BJ (cell line): Measurements from ENCODE around the gene CUL7. TPM values are rescaled to one million over a fixed set of nuclear protein-coding genes. Genes with fewer than 3 reads are reported as not detected.
"Not testable (repeated sequence)": the region's sequence is repeated elsewhere in the genome, so short reads cannot be mapped to it uniquely, and the experiment has no call there.

Source experiments
- CTCF ChIA-PET: fragments of 350-600 bp; formaldehyde crosslinking; extraction: SDS; loops from one replicate; lab custom pipeline; 2021; ENCODE audit warnings: antibody characterized with exemption, inconsistent platforms; lab: Yijun Ruan, JAX
- POLR2A ChIA-PET: fragments of 300-600 bp; sonication (Branson Sonifier 250); formaldehyde crosslinking; extraction: SDS; loops from one replicate; lab custom pipeline; 2021; ENCODE audit warnings: antibody characterized with exemption; lab: Charles Lee
- DNase-seq: peaks from one replicate; pipeline ENCODE4 v3.0.0-alpha.2; 2011; ENCODE audit warnings: low read depth
- H3K27me3 ChIP-seq: 2 replicates; pipeline ENCODE4 v1.6.0; 2011; ENCODE audit warnings: low read length; ENCODE audit not compliant: control insufficient read depth, insufficient read depth
- H3K36me3 ChIP-seq: 2 replicates; pipeline ENCODE4 v1.5.1; 2011; ENCODE audit warnings: low read length; ENCODE audit not compliant: control insufficient read depth, insufficient read depth
- H3K4me3 ChIP-seq: 2 replicates; pipeline ENCODE4 v1.5.1; 2011; ENCODE audit warnings: low read depth, mild to moderate bottlenecking, control low read depth, low read length
- polyA plus RNA-seq: library from polyadenylated mRNA; depleted of rRNA; stranded (reverse); fragments of >200 nt; gene quantifications from 2 replicates; pipeline ENCODE4 v1.2.3, GENCODE V29; 2011
- TF ChIP-seq, protein P1 (sequence below): IDR thresholded peaks from 2 replicates; pipeline ENCODE4 v1.5.1; 2011; ENCODE audit warnings: low read depth, mild to moderate bottlenecking, control low read depth, inconsistent platforms, low read length, moderate library complexity; ENCODE audit not compliant: insufficient read depth

CUL7 gene
- polyA plus RNA-seq, 1 experiment: 50.7 TPM

DNA sequence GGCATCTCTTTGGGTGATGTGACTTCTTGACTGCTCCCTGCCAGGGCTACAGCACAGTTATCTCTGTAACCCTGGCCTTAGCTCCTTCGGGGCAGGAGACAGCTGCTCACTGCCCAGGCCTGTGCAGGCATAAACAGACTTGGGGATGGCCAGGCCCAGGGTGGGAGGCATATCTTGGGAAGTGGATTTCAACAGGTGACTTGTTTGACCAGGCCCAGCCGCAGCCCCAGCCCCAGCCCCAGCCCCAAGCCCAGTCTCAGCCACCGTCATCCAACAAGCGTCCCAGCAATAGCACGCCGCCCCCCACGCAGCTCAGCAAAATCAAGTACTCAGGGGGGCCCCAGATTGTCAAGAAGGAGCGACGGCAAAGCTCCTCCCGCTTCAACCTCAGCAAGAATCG lies 47.4 kb downstream of the CUL7 start:
- H3K36me3 ChIP-seq: peaks cover 10% of the 10 kb centered on the region
- H3K4me3 ChIP-seq: no peak overlapping the region
- POLR2A ChIA-PET: no interaction called here
- no peak for DNase-seq
- TF ChIP-seq, protein P1, sequence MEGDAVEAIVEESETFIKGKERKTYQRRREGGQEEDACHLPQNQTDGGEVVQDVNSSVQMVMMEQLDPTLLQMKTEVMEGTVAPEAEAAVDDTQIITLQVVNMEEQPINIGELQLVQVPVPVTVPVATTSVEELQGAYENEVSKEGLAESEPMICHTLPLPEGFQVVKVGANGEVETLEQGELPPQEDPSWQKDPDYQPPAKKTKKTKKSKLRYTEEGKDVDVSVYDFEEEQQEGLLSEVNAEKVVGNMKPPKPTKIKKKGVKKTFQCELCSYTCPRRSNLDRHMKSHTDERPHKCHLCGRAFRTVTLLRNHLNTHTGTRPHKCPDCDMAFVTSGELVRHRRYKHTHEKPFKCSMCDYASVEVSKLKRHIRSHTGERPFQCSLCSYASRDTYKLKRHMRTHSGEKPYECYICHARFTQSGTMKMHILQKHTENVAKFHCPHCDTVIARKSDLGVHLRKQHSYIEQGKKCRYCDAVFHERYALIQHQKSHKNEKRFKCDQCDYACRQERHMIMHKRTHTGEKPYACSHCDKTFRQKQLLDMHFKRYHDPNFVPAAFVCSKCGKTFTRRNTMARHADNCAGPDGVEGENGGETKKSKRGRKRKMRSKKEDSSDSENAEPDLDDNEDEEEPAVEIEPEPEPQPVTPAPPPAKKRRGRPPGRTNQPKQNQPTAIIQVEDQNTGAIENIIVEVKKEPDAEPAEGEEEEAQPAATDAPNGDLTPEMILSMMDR: no peak
- no peaks in the 10 kb centered on the region for H3K27me3 ChIP-seq
- CTCF ChIA-PET: interaction anchor here (1.5 to 3.7 kb wide), 2 partner anchors 9 to 11 kb away, joined by 4 to 16 read pairs; no protein-coding TSS in a partner anchor

DNA sequence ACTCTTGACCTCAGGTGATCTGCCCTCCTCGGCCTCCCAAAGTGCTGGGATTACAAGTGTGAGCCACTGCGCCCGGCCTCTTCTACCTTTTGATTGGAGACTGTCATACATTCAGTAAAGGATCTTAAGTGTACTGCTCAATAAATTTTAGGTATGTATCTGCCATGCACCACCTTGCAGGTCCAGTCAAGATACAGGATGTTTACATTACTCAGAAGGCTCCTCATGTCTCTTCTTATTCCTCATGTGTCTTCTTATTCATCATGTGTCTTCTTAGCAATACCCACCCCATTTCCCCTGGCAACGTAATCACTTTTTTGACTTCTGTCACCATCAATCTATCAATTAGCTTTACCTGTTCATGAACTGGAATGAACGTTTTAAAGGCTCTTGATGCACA lies 47.8 kb downstream of the CUL7 start:
- ChIA-PET CTCF (interaction anchor here (1.5 kb wide), 1 partner anchor 11 kb away, joined by 4 read pairs; no protein-coding TSS in a partner anchor), POLR2A (no interaction called here)
- Histone ChIP-seq H3K36me3 (peaks cover 9% of the 10 kb centered on the region), H3K4me3 (no peak overlapping the region), H3K27me3 (no peaks in the 10 kb centered on the region)
- no peak for DNase-seq
- TF ChIP-seq, protein P1: no peak

DNA sequence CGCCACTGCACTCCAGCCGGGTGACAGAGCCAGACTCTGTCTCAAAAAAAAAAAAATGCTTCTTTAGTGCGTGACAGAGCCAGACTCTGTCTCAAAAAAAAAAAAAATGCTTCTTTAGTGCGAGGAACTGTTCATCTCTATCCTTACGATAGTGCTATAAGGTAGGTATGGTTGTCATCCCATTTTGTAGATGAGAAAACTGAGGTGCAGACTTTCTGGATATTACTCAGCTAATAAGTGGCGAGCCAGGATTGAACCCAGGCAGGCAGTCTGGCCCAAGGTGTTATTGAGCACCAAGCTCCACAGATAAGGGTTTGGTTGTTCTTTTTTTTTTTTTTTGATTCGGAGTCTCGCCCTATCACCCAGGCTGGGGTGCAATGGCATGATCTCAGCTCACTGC lies 51.8 kb downstream of the CUL7 start:
- TF ChIP-seq, protein P1: no peak
- peaks cover 1% of the 10 kb centered on the region; the same call in 1 of the 2 replicates for H3K36me3 ChIP-seq
- no peak overlapping the region for H3K4me3 ChIP-seq
- ChIA-PET POLR2A (no interaction called here), CTCF (interaction anchor here (0.6 kb wide), 1 partner anchor 334 kb away, joined by 3 read pairs; no protein-coding TSS in a partner anchor)
- DNase-seq: no peak
- no peaks in the 10 kb centered on the region for H3K27me3 ChIP-seq

DNA sequence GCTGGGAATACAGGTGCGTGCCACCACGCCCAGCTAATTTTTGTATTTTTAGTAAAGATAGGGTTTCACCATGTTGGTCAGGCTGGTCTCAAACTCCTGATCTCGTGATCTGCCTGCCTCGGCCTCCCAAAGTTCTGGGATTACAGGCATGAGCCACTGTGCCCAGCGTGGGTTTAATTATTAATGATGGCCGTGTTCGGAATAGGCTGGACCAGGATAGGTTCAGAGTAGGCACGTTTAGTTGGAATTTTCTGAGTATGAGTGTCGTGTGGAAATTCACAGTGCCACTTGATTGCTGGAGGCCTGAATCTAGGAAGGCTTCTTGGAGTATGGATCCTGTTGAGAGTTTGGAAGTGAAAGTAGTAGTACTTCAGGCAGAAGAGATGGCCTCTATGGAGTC lies 55.4 kb downstream of the CUL7 start:
- POLR2A ChIA-PET, H3K27me3 ChIP-seq, DNase-seq, CTCF ChIA-PET, H3K36me3 ChIP-seq, H3K4me3 ChIP-seq: not testable (repeated sequence)

DNA sequence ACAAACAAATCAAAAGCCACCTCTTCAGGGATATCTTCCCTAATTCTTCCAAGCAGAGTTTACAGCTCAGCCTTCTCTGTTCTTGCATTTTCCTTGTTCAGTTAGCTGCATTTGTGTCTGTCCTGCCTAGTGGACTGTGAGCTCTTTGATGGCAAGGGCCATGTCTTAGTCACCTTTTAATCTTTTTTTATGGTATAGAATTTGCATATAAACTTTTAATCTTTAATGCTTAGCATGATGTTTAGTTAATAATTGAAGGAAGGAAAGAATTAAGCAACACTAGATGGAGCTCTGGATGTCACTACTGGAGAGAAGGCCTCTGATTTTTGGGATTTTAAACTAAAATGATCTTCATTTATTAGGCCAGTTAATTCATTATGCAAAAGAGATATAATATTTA lies 57.1 kb downstream of the CUL7 start:
- Histone ChIP-seq H3K36me3 (peaks cover 3% of the 10 kb centered on the region; the same call in 1 of the 2 replicates), H3K27me3 (no peaks in the 10 kb centered on the region), H3K4me3 (no peak overlapping the region)
- TF ChIP-seq, protein P1: no peak
- ChIA-PET POLR2A (interaction anchor here (0.7 kb wide), 2 partner anchors 105 to 125 kb away, joined by 3 to 4 read pairs; no protein-coding TSS in a partner anchor), CTCF (interaction anchor here (1.2 to 2.2 kb wide), 2 partner anchors 12 to 147 kb away, joined by 3 to 16 read pairs; no protein-coding TSS in a partner anchor)
- DNase-seq: no peak

DNA sequence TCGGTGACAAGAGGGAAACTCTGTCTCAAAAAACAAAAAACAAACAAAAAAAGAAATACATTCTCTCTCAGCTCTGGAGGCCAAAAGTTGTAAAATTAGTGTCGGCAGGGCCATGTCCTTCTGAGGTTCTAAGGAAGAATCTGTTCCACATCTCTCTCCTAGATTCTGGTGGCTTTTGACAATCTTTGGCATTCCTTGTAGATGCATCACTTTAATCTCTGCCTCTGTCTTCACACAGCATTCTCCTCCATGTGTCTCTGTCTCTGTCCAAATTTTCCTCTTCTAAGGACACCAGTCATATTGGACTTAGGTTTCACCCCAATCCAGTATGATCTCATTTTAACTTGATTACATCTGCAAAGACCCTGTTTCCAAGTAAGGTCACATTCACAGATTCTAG lies 60.2 kb downstream of the CUL7 start:
- Histone ChIP-seq H3K27me3 (no peaks in the 10 kb centered on the region), H3K36me3 (peaks cover 3% of the 10 kb centered on the region; the same call in 1 of the 2 replicates), H3K4me3 (no peak overlapping the region)
- TF ChIP-seq, protein P1: no peak
- CTCF ChIA-PET: interaction anchor here (1.4 kb wide), 1 partner anchor 20 kb away, joined by 5 read pairs; the partner anchor contains the start of genes KLHDC3 and MEA1
- DNase-seq: no peak
- POLR2A ChIA-PET: no interaction called here
